ENCODE measurements around the gene SEMA6D. TPM values are rescaled to one million over a fixed set of nuclear protein-coding genes. Genes with fewer than 3 reads are reported as not detected.

SEMA6D gene
- total and polyA plus RNA-seq, 8 donors, result 4.7 to 14.1 (median 6.3) TPM

GRCh38 chr15:47802216-47802615 lies 84.9 kb downstream of the SEMA6D start:
- ATAC-seq (no peak), DNase-seq (no peak), FAIRE-seq (no peak)
- no peak for TF ChIP-seq CTCF (IDR thresholded peaks at IDR 0.05)
- Histone ChIP-seq H3K27me3 (no peaks in the 10 kb centered on the region), H3K4me1 (no peaks in the 10 kb centered on the region), H3K36me3 (no peaks in the 10 kb centered on the region), H3K27ac (no peak overlapping the region), H3K4me3 (no peak overlapping the region), H3K9me3 (no peaks in the 10 kb centered on the region)
- intact Hi-C loops (cut with DNase I), result no loop called here

- no peak for FAIRE-seq
Measured at GRCh38 chr15:47803767-47804166, 86.5 kb downstream of the SEMA6D start.

GRCh38 chr15:47804733-47805132 lies 87.4 kb downstream of the SEMA6D start:
- no peak for FAIRE-seq
- no peaks in the 10 kb centered on the region for H3K9me3 ChIP-seq
- intact Hi-C loops (cut with DNase I), result no loop called here
- H3K27ac ChIP-seq, result no peak overlapping the region
- no peaks in the 10 kb centered on the region for H3K27me3 ChIP-seq
- 93 to 97% methylated on average over 6 of the region's 6 CpGs for WGBS, 2 donors
- no peak overlapping the region for H3K4me3 ChIP-seq
- H3K4me1 ChIP-seq, result no peaks in the 10 kb centered on the region
- no peak for DNase-seq
- no peak for TF ChIP-seq CTCF (IDR thresholded peaks at IDR 0.05)
- no peak for ATAC-seq
- H3K36me3 ChIP-seq, result no peaks in the 10 kb centered on the region

More at GRCh38 chr15:47803767-47804166, 86.5 kb downstream of the SEMA6D start:
- Histone ChIP-seq H3K36me3 (no peaks in the 10 kb centered on the region), H3K4me1 (no peaks in the 10 kb centered on the region), H3K9me3 (no peaks in the 10 kb centered on the region), H3K27me3 (no peaks in the 10 kb centered on the region), H3K27ac (no peak overlapping the region), H3K4me3 (no peak overlapping the region)
- intact Hi-C loops (cut with DNase I), result no loop called here
- WGBS, 2 donors, result 96 to 99% methylated on average over 2 of the region's 2 CpGs
- no peak for DNase-seq
- no peak for ATAC-seq
- TF ChIP-seq CTCF (IDR thresholded peaks at IDR 0.05), result no peak

GRCh38 chr15:47806008-47806407 lies 88.7 kb downstream of the SEMA6D start:
- WGBS, 2 donors, result 76 to 82% methylated on average over 2 of the region's 2 CpGs
- intact Hi-C loops (cut with DNase I), result no loop called here
- no peak for FAIRE-seq
- Histone ChIP-seq H3K4me3 (no peak overlapping the region), H3K27ac (no peak overlapping the region), H3K36me3 (no peaks in the 10 kb centered on the region), H3K27me3 (no peaks in the 10 kb centered on the region), H3K4me1 (peaks cover 0 to 5% (median 0%) of the 10 kb centered on the region in 3 donors), H3K9me3 (no peaks in the 10 kb centered on the region)
- no peak for TF ChIP-seq CTCF (IDR thresholded peaks at IDR 0.05)
- no peak for DNase-seq
- ATAC-seq, result no peak

- H3K4me3 ChIP-seq, result no peak overlapping the region
- intact Hi-C loops (cut with DNase I), result no loop called here
- ATAC-seq, result peak; percentile 83 to 86 (median 86)
- TF ChIP-seq CTCF (IDR thresholded peaks at IDR 0.05), result no peak
- no peaks in the 10 kb centered on the region for H3K36me3 ChIP-seq
- H3K9me3 ChIP-seq, result no peaks in the 10 kb centered on the region
- no peaks in the 10 kb centered on the region for H3K27me3 ChIP-seq
- WGBS, 2 donors, result 5 to 11% methylated on average over 1 of the region's 1 CpG
- H3K4me1 ChIP-seq, result peaks cover 12 to 29% (median 23%) of the 10 kb centered on the region in 3 donors
- peak in 4 of 6 donors; percentile 32 to 68 (median 36) for DNase-seq
- FAIRE-seq, result no peak
- H3K27ac ChIP-seq, result peak overlapping the region in 2 of 4 donors; percentile 32 to 50
Measured at GRCh38 chr15:47811172-47811571, 93.9 kb downstream of the SEMA6D start.
